Endodermal cell (in vitro differentiated cells): Measurements from ENCODE around the gene THAP9. TPM values are rescaled to one million over a fixed set of nuclear protein-coding genes. Genes with fewer than 3 reads are reported as not detected.

Experiments
- DNase-seq: peaks from one replicate; pipeline ENCODE4 v3.0.0-alpha.2; 2017
- H3K27ac ChIP-seq: 2 replicates; pipeline ENCODE4 v1.5.1; 2013; ENCODE audit warnings: mild to moderate bottlenecking, low read depth, low read length, moderate library complexity
- H3K27me3 ChIP-seq: 2 replicates; pipeline ENCODE4 v1.6.1; 2013; ENCODE audit warnings: mild to moderate bottlenecking, low read length, moderate library complexity; ENCODE audit not compliant: insufficient read depth, control insufficient read depth, poor library complexity, severe bottlenecking
- H3K36me3 ChIP-seq: 2 replicates; pipeline ENCODE4 v1.7.0; 2013; ENCODE audit warnings: mild to moderate bottlenecking, low read length, moderate library complexity; ENCODE audit not compliant: control insufficient read depth, insufficient read depth
- H3K4me1 ChIP-seq: one replicate; pipeline ENCODE4 v1.7.0; 2013; ENCODE audit warnings: low read length; ENCODE audit not compliant: control insufficient read depth, insufficient read depth
- H3K4me3 ChIP-seq: 2 replicates; pipeline ENCODE4 v1.5.1; 2013; ENCODE audit warnings: mild to moderate bottlenecking, low read length, moderate library complexity
- H3K9ac ChIP-seq: 2 replicates; pipeline ENCODE4 v1.6.1; 2013; ENCODE audit warnings: mild to moderate bottlenecking, low read length, moderate library complexity; ENCODE audit not compliant: poor library complexity, severe bottlenecking; ENCODE audit errors: extremely low read depth
- H3K9me3 ChIP-seq: 2 replicates; pipeline ENCODE4 v1.6.1; 2013; ENCODE audit warnings: mild to moderate bottlenecking, low read length, moderate library complexity; ENCODE audit not compliant: control insufficient read depth
- H3K27ac Mint-ChIP-seq: 2 replicates; pipeline ENCODE4 v1.8.0; 2020; ENCODE audit warnings: mixed read lengths
- H3K27me3 Mint-ChIP-seq: 2 replicates; pipeline ENCODE4 v1.8.0; 2021; ENCODE audit warnings: mild to moderate bottlenecking, mixed read lengths; ENCODE audit not compliant: insufficient read depth
- H3K36me3 Mint-ChIP-seq: 2 replicates; pipeline ENCODE4 v1.8.0; 2020; ENCODE audit warnings: low read depth, mixed read lengths
- H3K4me1 Mint-ChIP-seq: 2 replicates; pipeline ENCODE4 v1.8.0; 2020; ENCODE audit warnings: mixed read lengths
- H3K4me3 Mint-ChIP-seq: 2 replicates; pipeline ENCODE4 v1.8.0; 2020; ENCODE audit warnings: mild to moderate bottlenecking, moderate library complexity, mixed read lengths
- H3K9me3 Mint-ChIP-seq: 2 replicates; pipeline ENCODE4 v1.8.0; 2020; ENCODE audit warnings: mild to moderate bottlenecking, mixed read lengths
- CTCF ChIP-seq: fragments of 200-600 bp; sonication (generic); conservative IDR thresholded peaks from 2 replicates; pipeline ENCODE4 v1.5.0; 2021; ENCODE audit warnings: antibody characterized with exemption, mild to moderate bottlenecking
- WGBS, 2 experiments: methylation state at CpG; one replicate each; pipeline versions ENCODE4 v1.1.5 to v1.1.7; 2013; ENCODE audit warnings: missing lambda C conversion rate in 2 of 2, mixed read lengths in 1 of 2; ENCODE audit not compliant: insufficient coverage in 1 of 2, insufficient read length in 1 of 2; 5-methylcytosine and 5-hydroxymethylcytosine counted together
- total RNA-seq, 2 donors: library from RNA; stranded (reverse); fragmentation: NEBNext Ultra II Directional in 1 of 2; extraction: Animal tissue kit (Norgen Biotek cat#: 25700) in 1 of 2; gene quantifications; 2 replicates in 1 of 2; 3 replicates in 1 of 2; pipeline ENCODE4 v1.2.1, GENCODE V29; 2021

THAP9 gene
- total RNA-seq, 2 donors from 2014 or later = 14.4 to 22.3 TPM

DNA sequence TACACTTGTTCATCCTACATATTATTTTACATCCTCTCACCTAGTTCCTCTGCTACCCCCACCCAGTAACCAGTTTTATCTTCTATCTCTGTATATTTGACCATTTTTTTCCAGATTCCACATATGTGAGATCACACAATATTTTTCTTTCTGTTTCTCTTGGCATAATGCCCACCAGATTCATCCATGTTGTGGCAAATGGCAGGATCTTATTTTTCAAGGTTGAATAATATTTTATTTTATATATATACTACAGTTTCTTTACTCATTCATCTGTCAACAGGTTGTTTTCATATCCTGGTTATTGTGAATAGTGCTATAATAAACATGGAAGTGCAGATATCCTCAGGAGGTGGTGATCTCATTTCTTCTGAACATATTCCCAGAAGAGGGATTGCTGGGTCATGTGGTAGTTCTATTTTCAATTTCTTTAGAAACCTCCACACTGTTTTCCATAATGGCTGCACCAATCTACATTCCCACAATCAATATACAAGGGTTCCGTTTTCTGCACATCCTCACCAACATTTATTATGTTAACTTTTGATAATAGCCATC lies 48.2 kb downstream of the THAP9 start:
- H3K4me1 ChIP-seq = no peaks in the 10 kb centered on the region
- H3K4me1 Mint-ChIP-seq = no peaks in the 10 kb centered on the region
- H3K36me3 Mint-ChIP-seq = peaks cover 9% of the 10 kb centered on the region
- 100% methylated on average over 1 of the region's 1 CpG; no CpG with 5 or more reads in 1 of the 2 experiments for WGBS, 2 experiments
- no peaks in the 10 kb centered on the region for H3K9me3 ChIP-seq
- H3K27ac ChIP-seq = no peak overlapping the region
- no peak overlapping the region for H3K4me3 ChIP-seq
- H3K27me3 ChIP-seq = no peaks in the 10 kb centered on the region
- no peak overlapping the region for H3K27ac Mint-ChIP-seq
- no peaks in the 10 kb centered on the region for H3K9me3 Mint-ChIP-seq
- H3K9ac ChIP-seq = no peak overlapping the region
- H3K36me3 ChIP-seq = peaks cover 16% of the 10 kb centered on the region
- no peaks in the 10 kb centered on the region for H3K27me3 Mint-ChIP-seq
- DNase-seq = no peak
- no peak overlapping the region for H3K4me3 Mint-ChIP-seq
- TF ChIP-seq CTCF = no peak

- 94 to 100% methylated on average over 1 to 2 of the region's 2 CpGs for WGBS, 2 experiments
- Histone ChIP-seq H3K36me3 (peaks cover 7% of the 10 kb centered on the region), H3K9ac (no peak overlapping the region), H3K9me3 (no peaks in the 10 kb centered on the region), H3K27ac (no peak overlapping the region), H3K4me3 (no peak overlapping the region), H3K27me3 (no peaks in the 10 kb centered on the region), H3K4me1 (no peaks in the 10 kb centered on the region)
- H3K4me3 Mint-ChIP-seq = no peak overlapping the region
- no peak overlapping the region for H3K27ac Mint-ChIP-seq
- no peaks in the 10 kb centered on the region for H3K4me1 Mint-ChIP-seq
- no peak for TF ChIP-seq CTCF
- no peak for DNase-seq
- no peaks in the 10 kb centered on the region for H3K9me3 Mint-ChIP-seq
- H3K27me3 Mint-ChIP-seq = no peaks in the 10 kb centered on the region
- peaks cover 9% of the 10 kb centered on the region for H3K36me3 Mint-ChIP-seq
Observed at GRCh38 chr4:82951196-82951595, 50.7 kb downstream of the THAP9 start.

DNA sequence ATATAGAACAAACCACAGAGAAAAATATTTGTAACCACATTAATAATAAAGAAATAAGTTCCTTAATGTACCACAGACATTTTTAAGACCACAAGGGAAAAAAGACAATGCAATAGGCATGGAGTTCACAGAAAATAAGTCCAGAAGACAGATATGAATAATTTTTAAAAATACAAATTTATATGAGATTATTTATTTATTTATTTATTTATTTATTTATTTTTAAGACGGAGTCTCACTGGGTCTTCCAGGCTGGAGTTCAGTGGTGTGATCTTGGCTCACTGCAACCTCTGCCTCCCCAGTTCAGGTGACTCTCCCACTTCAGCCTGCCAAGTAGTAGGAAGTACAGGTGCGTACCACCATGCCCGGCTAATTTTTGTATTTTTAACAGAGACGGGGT lies 53.7 kb downstream of the THAP9 start:
- Histone ChIP-seq H3K27me3 (no peaks in the 10 kb centered on the region), H3K36me3 (peaks cover under 1% of the 10 kb centered on the region), H3K4me3 (no peak overlapping the region), H3K27ac (no peak overlapping the region), H3K9me3 (no peaks in the 10 kb centered on the region), H3K9ac (no peak overlapping the region), H3K4me1 (no peaks in the 10 kb centered on the region)
- no peaks in the 10 kb centered on the region for H3K4me1 Mint-ChIP-seq
- no peak overlapping the region for H3K4me3 Mint-ChIP-seq
- H3K9me3 Mint-ChIP-seq = no peaks in the 10 kb centered on the region
- H3K27me3 Mint-ChIP-seq = no peaks in the 10 kb centered on the region
- 99% methylated on average over 4 of the region's 4 CpGs; no CpG with 5 or more reads in 1 of the 2 experiments for WGBS, 2 experiments
- no peak overlapping the region for H3K27ac Mint-ChIP-seq
- no peak for TF ChIP-seq CTCF
- no peak for DNase-seq
- peaks cover 10% of the 10 kb centered on the region for H3K36me3 Mint-ChIP-seq
